HG02678 (cell line): Measurements from ENCODE around the gene GRAMD2B.
"Not testable (repeated sequence)": the region's sequence is repeated elsewhere in the genome, so short reads cannot be mapped to it uniquely, and the experiment has no call there.

Experiments used
- ATAC-seq: cut with Tn5 transposase; IDR thresholded peaks from one replicate; pipeline ENCODE4 v1.9.1; 2021; ENCODE audit warnings: mild to moderate bottlenecking, moderate library complexity; ENCODE audit not compliant: unreplicated experiment

GRAMD2B gene

DNA sequence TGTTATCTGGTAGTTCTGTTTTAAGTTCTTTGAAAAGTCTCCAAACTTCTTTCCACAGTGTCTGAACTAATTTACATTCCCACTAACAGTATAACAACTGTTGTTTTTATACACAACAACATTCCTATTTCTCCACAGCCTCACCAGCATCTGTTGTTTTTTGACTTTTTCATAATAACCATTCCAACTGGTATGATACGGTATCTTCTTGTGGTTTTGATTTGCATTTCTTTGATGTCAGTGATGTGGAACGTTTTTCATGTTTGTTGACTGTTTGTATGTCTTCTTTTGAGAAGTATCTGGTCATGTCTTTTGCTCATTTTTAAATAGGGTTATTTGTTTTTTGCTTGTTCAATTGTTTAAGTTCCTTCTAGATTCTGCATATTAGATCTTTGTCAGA lies 12.6 kb upstream of the GRAMD2B start:
- no peak for ATAC-seq

DNA sequence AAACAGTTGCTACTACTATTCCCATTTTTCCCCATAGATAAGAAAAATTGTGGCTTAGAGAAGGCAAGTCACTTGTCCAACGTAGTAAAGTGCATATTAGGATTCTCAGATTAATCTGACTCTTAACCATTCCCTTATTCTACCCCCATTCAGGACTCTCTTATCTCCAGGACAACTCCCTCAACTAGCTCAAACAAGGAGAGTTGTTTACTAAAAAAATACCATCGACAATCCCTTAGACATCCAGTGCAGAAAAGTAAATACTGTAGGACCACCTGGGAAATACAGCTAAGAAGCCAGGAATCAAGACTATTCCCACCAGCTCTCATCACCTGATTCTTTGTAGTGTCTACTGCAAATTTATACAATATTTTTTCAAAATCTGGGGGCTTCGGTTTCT lies 9.4 kb upstream of the GRAMD2B start:
- ATAC-seq: no peak

DNA sequence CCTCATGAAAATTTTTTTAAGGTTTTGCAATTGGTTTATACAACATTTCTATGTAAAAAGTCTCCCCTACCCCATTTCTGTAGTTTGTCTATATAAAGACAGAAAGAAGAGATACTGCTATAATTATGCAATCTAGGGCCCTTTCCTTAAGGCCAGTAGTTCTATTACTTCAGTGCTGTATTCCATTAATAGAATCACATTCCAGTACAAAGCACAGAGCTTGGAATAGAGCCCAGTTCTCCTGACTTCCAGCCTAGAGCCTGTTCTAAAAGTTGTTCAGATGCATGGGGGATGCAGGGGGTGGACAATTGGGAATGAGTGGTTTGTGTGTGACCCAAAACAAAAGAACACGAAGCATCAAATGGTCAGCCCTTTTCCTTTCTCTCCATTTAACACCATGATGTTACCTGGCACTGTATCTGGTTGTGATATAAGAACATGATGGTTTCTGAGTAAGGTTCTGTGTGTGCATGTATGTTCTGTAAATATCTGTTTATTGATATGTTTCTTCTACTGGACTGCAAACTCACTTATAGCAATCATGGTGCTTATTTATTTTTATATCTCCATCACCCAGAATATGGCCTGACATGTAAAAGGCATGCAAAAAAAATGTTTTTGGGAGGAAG lies 8.2 kb upstream of the GRAMD2B start:
- ATAC-seq: no peak

DNA sequence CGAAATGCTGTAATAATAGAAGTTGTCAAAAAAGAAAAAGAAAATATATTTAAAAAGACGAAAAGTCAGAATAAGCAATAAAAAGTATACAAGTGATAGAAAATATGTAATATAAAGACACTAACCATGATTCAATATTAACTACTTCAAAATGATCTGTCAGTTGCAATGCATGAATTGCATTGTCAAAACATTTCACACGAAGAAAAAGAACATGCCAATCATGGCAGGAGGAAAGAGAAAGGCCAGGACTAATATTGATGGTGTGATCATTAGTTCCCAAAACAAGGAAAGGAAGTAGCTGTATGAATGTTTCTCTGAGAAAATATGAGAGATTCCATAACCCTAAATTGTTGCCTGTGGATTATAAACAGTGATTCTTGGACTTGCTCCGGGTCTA lies 7.4 kb upstream of the GRAMD2B start:
- no peak for ATAC-seq

DNA sequence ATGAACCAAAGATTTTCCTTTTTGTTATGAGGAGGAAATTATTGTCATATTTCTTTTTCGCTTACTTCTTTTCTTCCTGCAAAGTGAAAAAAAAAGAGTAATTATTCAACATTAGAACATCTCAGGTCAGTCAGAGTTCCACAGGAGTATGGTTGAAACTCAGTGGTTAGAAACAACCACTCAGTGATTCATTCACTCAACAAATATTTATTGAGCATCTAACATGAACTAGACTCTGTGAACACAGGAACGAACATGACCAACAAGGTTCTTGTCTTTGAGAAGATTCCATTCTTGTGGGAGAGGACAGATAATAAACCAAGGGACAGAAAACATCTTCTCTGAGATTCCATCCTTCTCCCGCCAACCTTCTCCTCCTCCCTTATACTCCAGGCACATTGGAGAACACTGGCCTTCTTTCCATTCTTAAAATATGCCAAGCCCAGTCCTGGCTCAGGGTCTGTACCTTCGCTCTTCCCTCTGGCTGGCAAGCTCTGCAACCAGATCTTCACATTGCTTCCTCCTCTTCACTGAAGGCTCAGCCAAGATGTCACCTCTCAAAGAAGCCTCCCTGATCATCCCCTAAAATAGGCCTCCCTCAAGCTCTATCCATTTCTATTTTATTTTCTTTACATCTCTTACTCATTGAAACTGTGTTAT lies 6.8 kb upstream of the GRAMD2B start:
- no peak for ATAC-seq

DNA sequence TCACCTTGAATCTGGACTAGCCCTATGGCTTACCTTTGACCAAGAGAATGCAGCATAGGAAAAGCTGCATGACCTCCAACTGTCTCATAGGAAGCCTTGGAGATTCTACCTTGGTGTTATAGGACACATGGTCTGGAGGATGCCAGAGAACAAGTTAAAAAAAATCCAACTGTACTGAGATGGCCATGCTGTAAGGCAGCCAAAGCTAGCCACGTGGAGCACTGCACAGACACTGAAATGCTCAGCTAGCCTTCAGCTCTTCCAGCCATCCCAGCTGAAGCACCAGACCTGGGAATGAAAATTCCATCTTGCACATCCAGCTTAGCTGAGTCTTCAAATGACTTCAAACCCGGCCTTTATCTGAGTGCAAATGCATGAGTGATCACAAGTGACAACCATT lies 6.0 kb upstream of the GRAMD2B start:
- no peak for ATAC-seq

DNA sequence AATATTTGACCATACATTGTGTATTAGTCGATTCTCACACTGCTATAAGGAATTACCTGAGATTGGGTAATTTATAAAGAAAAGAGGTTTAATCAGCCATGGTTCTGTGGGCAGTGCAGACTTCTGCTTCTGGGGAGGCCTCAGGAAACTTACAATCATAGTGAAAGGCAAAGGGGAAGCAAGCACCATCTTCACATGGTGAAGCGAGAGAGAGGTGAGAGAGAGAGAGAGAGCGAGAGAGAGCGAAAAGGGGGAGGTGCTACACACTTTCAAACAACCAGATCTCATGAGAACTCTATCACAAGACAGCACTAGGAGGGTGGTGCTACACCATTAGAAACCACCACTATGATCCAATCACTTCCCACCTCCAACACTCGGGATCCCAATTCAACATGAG lies 4.1 kb upstream of the GRAMD2B start:
- ATAC-seq: no peak

DNA sequence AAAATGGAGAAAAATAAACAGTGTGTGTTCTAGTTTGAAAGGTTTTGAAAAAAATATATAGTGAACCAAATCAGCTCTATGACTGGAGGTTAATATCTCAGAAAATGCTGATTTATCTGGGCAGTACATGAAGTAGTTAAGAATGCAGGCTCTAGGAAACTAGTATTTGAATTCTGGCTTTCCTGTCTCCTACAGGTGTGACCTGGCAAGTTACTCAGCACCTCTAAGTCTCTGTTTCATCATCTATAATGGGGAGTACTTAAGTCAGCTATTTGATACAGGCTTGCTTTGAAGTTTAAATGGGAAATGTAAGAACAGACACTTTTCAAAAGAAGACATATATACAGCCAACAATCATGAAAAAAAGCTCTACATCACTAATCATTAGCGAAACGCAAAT lies 5.2 kb downstream of the GRAMD2B start:
- ATAC-seq: no peak

DNA sequence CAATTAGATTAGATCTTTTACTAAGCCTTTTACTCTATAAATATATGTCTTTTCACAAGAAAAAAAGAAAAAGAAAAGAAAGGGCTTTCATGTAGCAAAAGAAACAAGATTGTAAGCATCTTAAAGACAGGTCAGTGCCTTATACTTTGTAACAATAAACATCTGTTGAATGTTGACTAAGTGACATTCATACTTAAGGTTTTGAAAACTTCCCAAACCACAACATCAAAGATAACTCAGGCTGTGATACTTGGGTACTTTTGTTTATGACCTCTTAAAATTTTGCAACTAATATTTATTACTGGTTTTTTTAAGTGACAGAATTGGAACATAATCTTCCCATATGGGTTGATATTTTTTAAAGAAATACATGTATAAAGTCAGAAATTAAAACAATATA lies 7.4 kb downstream of the GRAMD2B start:
- no peak for ATAC-seq

DNA sequence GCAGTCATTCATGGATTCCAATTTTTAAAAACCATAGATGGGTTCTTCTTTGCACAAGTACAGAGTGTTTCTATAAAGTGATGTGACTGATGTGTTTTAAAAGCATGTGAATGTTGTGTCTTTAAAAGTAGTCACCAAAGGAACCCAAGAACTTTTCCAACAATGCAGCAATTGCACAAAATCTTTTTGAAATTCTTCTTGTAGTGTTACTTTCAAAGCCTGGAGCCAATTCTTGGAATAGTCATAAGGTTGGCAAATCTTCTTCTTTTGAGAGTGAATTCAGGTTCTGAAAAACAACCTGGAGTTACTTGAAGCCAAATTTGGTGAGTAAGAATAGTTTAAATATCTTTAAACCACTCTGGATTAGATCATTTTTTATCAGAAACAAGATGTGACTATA lies 10.5 kb downstream of the GRAMD2B start:
- no peak for ATAC-seq

DNA sequence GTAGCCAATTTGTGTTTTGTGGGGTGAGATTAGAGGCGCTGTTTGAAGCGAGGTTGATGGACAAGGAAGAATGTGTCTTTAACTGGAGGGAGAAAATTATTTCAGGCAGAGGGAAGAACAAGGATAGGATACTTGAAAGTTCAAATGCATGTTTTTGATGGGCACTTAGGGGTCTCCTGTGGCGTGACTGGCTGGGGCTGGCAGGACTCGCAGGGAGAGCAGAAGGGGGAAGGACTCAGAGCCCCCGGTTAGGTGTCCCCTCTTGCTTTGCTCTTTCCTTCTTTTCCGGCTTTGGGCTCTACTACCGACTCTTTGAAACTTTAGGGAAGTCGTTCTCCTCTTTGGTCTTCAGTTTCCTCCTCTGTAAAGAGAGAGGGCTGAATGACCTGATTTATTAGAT lies 12.1 kb downstream of the GRAMD2B start:
- ATAC-seq: no peak

DNA sequence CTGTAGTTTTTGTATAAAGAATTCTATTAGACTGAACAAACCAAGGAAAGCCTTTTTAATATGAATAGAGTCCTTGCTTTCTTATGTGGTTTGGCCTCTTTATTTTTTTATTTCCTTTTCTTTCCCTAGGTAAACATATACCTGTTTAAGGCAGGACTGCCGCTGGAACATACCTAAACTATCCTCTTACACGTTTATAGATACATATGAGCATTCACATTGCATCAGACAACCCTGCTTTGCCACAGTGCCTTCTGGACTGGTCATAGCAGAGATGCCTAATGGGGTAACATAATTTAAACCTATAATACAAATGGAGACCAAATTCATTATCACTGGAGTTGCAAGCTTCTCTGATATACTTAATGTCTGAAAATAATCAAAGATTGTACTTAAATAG lies 12.5 kb downstream of the GRAMD2B start:
- no peak for ATAC-seq

DNA sequence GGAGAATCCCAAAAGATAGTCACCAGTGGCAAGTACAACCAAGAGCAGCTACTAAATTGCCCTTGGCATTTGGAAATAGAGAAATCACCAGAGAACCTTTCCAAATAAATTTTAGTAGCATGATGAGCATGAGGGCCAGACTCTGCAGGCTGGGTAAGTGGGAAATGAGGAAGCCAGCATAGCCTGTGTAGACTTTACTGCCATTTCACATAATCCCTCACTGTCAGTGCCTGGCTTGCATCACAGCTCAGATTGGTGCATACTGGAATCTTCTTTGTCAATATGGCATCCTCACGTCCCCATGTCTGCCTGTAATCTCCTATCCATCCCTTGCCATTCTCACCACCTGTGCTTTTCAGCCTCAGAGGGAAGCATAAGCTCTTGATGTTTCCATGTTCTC lies 14.5 kb downstream of the GRAMD2B start:
- ATAC-seq: no peak

DNA sequence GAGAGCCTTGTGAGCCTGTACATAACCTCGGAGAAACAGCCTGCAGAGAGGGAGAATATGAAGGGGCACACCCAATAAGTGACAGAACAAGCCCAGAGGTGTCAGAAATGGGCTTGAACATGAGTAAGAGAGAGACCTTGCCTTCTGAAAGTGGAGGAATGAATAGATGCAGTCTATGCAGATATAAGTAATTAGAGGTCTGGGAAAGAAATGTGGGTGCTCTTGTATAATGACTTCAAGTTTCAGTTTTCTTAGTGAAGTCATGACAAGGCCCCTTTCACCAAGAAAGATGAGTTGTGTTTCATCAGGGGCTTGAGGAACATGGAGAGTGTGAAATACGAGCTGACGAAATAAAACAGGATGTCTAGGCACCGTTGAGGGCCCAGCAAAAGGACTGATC lies 15.1 kb downstream of the GRAMD2B start:
- ATAC-seq: peak; percentile 82

DNA sequence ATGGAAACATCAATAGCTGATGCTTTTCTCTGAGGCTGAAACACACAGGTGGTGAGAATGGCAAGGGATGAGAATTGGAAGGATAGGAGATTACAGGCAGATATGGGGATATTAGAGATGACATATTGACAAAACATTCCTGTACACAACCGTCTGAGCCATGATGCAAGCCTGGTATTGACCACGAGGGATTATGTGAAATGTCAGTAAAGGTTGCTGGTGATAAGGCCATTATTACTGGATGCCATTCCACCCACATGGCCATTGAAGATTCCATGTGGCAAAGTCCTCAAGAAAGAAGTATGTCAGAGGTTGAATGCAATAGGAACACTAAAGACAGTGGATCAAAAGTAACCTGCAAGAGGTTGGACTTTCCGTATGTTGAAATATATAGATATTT lies 15.7 kb downstream of the GRAMD2B start:
- no peak for ATAC-seq

DNA sequence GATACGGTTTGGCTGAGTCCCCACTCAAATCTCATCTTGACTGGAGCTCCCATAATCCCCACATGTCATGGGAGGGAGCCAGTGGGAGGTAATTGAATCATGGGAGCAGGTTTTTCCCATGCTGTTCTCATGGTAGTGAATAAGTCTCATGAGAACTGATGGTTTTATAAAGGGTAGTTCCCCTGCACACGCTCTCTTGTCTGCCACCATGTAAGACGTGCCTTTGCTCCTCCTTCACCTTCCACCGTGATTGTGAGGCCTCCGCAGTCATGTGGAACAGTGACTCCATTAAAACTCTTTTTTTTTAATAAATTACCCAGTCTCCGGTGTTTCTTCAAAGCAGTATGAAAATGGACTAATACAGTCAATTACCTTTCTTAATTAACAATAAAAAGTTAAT lies 16.5 kb downstream of the GRAMD2B start:
- ATAC-seq: not testable (repeated sequence)

DNA sequence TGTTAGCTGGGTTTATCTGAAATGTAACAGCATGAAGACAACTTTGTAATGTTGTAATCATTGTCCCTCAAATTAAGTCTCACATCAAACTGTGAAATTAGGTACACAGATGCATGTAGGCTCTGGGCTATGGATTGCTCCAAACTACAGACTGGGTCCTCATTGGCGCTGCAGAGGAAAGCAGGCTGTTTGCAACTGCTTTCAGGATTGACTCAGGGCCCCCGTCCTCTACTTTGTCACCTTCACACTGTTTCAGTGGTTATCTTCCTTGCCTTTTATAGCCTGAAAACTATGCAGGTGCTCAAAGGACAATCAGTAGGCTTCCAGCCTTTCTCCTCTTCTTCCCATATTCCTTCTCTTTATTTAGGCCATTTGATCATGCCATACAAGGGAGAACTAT lies 18.0 kb downstream of the GRAMD2B start:
- no peak for ATAC-seq

DNA sequence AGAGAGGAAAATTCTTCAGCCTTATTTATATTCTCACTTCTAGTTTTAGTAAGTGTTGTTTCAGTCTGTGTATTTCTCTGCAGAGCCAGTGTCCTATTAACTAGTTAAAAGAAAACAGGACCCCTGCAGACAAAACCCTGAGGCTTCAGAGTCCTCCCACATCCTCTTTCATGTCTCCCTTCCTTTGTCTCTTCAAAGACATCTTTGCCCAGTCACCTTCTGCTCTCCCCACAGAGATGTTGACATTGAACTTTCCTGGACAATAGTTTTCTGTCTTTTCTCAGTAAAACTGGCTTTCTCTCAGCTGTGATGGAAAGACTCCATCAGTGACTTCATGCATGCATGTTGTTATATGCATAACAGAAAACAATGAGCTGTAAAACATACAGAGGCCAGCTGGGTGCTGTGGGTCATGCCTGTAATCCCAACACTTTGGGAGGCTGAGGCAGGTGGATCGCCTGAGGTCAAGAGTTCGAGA lies 20.2 kb downstream of the GRAMD2B start:
- peak; percentile 88 for ATAC-seq

DNA sequence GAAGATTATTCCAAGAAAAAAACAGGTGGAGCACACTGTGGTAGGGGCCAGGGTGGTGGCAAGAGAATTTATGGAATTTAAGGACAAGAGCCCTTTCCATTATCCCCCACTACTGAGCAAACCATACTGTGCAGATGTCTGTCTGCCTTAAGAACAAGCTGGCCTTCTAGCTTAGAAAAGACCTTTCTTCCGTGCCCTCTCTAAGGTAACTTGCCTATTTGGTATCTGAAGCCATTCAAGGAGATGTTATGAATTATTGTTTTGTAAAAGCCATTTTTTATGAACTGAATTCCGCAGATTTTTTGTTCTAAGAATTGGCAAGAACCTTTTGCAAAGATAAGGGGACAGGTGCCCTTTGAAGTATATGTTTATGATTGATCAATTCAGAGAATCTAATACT lies 20.9 kb downstream of the GRAMD2B start:
- ATAC-seq: no peak

DNA sequence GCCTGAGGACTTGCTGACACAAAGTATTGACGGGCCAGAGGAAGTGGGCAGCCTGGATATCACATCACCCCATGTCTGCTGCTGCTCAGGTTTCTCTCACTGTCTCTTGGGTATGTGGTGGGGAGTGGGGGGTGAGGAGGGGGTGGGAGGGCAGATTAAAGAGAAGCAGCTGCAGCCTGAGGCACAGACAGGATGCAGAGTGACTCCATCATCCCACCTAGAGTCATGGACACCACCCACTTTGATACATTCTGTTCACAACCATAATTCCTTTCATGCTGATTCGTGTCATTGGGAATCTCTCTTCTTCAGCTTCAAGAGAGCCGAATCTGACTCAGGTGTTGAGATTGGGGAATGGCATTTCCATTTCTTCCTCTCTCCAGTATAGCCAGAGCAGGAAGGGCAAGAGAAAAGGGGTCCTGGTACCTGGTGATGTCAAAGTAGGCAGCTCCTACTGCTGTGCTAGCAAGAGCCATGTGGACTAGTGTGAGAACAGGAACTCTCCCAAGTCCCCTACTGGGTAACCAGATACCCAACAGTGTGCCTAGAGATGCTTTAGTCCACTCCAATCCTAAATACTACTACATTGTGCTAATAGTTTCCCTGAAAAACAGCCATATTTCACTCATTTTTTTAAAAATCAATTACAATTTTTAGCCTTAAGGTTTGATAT lies 22.4 kb downstream of the GRAMD2B start:
- ATAC-seq: no peak

DNA sequence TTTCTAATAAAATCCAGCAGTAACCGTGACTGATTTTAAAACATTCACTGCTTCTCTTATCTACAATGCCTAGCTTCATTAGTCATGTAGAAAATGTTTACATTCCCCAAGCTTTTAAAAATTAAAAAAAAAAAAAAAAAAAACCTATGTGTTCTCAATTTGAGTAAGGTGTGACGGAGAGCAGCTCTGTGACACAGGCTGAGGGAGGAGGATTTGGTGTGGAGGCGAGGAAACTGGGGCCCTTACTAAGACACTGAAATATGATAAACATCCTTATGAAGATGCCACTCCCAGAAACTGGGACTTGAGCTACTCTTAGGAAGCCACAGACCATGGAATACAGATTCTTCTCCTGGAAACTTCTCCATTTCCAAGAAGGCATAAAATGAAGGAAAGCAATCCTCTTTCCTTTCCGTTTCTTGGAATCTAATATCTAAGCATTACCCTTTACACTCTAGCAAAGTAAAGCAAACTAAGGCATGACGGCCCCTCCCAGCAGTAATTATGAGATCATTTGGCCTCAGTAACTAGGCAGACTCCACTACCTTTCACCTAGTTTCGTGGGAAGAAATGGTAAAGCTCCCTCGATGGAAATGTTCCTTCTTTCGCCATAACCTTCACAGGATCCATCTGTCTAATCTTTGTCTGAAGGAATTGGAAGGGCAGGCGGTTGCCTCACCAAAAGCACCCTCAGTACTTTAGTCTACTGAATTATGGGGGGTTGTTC lies 23.5 kb downstream of the GRAMD2B start:
- peak; percentile 29 for ATAC-seq

DNA sequence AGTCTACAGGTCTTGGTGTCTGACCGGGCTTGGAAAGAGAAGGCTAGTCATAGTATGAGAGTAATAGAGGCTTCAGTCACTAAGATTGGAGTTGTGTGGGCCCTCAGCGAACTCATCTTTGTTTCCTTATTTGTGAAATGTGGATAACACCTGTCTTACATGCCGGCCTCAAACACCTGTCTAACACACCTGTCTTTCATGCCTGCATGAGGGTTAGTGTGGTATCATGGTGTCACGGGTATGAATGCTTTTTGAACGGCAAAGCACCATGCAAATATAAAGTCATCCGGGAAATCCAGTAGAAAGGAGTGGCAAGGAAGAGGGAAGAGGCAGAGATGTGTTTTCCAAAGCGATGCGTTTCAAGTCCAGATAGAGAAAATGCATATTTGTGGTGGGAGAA lies 25.5 kb downstream of the GRAMD2B start:
- ATAC-seq: no peak
